Neural progenitor cell (in vitro differentiated cells): ENCODE measurements around the gene CUTC. TPM values are rescaled to one million over a fixed set of nuclear protein-coding genes. Genes with fewer than 3 reads are reported as not detected.
A peak's percentile ranks its signal among the peaks of the same experiment; 100 is the strongest.

Source experiments
- DNase-seq: peaks from one replicate; pipeline ENCODE4 v3.0.0-alpha.2; 2016; ENCODE audit warnings: low spot score
- H2AFZ ChIP-seq: fragments of 200-600 bp; sonication (generic); replicated peaks from 2 replicates; pipeline ENCODE4 v1.6.1; 2016; ENCODE audit warnings: antibody characterized with exemption
- H3F3A ChIP-seq: fragments of 200-600 bp; sonication (generic); 2 replicates; pipeline ENCODE4 v1.6.1; 2016; ENCODE audit warnings: antibody characterized with exemption, low read depth
- H3K27ac ChIP-seq: fragments of 200-600 bp; sonication (generic); 2 replicates; pipeline ENCODE4 v1.5.1; 2016; ENCODE audit warnings: mild to moderate bottlenecking
- H3K27me3 ChIP-seq: fragments of 200-600 bp; sonication (generic); 2 replicates; pipeline ENCODE4 v1.6.1; 2016; ENCODE audit warnings: mild to moderate bottlenecking, moderate library complexity
- H3K36me3 ChIP-seq: fragments of 200-600 bp; sonication (generic); 2 replicates; pipeline ENCODE4 v1.5.1; 2016
- H3K4me1 ChIP-seq: fragments of 200-600 bp; sonication (generic); 2 replicates; pipeline ENCODE4 v1.6.1; 2016; ENCODE audit warnings: mixed run types
- H3K4me2 ChIP-seq: fragments of 200-600 bp; sonication (generic); 2 replicates; pipeline ENCODE4 v1.6.1; 2016
- H3K4me3 ChIP-seq: fragments of 200-600 bp; sonication (generic); 2 replicates; pipeline ENCODE4 v1.5.1; 2016
- H3K79me2 ChIP-seq: fragments of 200-600 bp; sonication (generic); 2 replicates; pipeline ENCODE4 v1.6.1; 2016; ENCODE audit warnings: low read depth
- H3K9ac ChIP-seq: fragments of 200-600 bp; sonication (generic); 2 replicates; pipeline ENCODE4 v1.6.1; 2016
- H3K9me3 ChIP-seq: fragments of 200-600 bp; sonication (generic); 2 replicates; pipeline ENCODE4 v1.5.1; 2016; ENCODE audit warnings: low read depth
- H4K20me1 ChIP-seq: fragments of 200-600 bp; sonication (generic); 2 replicates; pipeline ENCODE4 v1.6.1; 2016; ENCODE audit warnings: low read depth
- H3K27ac Mint-ChIP-seq: 3 replicates; pipeline ENCODE4 v1.8.0; 2021; ENCODE audit warnings: mixed read lengths
- H3K27me3 Mint-ChIP-seq: 2 replicates; pipeline ENCODE4 v1.8.0; 2022; ENCODE audit warnings: low read depth, mild to moderate bottlenecking, inconsistent platforms, moderate library complexity, mixed read lengths; ENCODE audit not compliant: insufficient read depth
- H3K36me3 Mint-ChIP-seq: 3 replicates; pipeline ENCODE4 v1.8.0; 2021; ENCODE audit warnings: mixed read lengths
- H3K4me1 Mint-ChIP-seq: 3 replicates; pipeline ENCODE4 v1.8.0; 2021; ENCODE audit warnings: mixed read lengths
- H3K4me3 Mint-ChIP-seq: 3 replicates; pipeline ENCODE4 v1.8.0; 2021; ENCODE audit warnings: mild to moderate bottlenecking, moderate library complexity, mixed read lengths
- H3K9me3 Mint-ChIP-seq: 3 replicates; pipeline ENCODE4 v1.8.0; 2020; ENCODE audit warnings: mixed read lengths
- EZH2 ChIP-seq: fragments of 200-600 bp; sonication (generic); IDR thresholded peaks from 2 replicates; pipeline ENCODE4 v1.6.1; 2017; ENCODE audit warnings: antibody characterized with exemption, mild to moderate bottlenecking, moderate library complexity
- EZH2phosphoT487 ChIP-seq: fragments of 200-600 bp; sonication (generic); IDR thresholded peaks from 2 replicates; pipeline ENCODE4 v1.6.1; 2017; ENCODE audit warnings: antibody characterized with exemption
- total RNA-seq: library from RNA; depleted of rRNA; stranded (reverse); fragments of >200 nt; gene quantifications from 2 replicates; pipeline ENCODE4 v1.2.3, GENCODE V29; 2015; ENCODE audit warnings: low replicate concordance
- TF ChIP-seq, protein P1 (sequence below): fragments of 200-600 bp; sonication (generic); IDR thresholded peaks from 2 replicates; pipeline ENCODE4 v1.5.1; 2017; ENCODE audit warnings: antibody characterized with exemption, mild to moderate bottlenecking

Gene CUTC
- total RNA-seq, 1 donor from 2014 or later = 36.1 TPM

DNA sequence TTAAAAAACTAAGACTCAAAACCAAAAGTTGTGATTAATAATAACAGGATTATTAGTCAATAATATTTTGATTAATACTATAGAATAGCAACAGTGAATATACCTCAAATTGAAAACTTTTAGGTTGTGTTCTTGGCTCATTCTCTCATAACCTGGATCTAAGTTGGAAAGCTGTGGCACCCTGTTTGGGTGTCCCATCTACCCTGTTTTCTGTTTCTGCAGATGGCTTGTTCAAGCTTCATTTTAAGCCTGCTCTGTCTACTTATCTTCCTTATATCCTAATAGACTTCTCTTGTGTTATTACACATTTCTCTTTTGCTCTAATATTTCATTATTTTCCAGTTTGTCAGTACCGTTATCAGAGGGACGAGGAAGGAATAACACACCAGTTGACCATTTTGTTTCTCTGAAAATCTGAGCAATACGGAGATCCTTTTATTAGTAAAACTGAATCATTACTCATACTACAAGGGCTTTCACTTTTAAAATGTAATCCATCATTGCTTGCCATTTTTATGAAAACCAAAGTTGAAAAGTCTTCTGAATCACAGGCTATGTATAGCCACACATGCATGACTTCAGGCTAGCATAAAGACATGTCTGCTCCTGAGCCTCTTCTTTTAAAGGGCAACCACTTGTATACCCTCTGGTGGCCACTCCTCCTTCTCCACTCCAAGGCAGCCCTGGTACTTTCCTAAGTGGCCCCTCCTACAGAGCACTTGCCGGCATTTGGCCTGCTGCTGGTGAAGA lies 22.4 kb upstream of the CUTC start:
- peak; percentile 21 for DNase-seq
- no peak overlapping the region for H3K9ac ChIP-seq
- no peaks in the 10 kb centered on the region for H3K4me1 Mint-ChIP-seq
- H3K4me2 ChIP-seq = no peak overlapping the region
- H3F3A ChIP-seq = no peaks in the 10 kb centered on the region
- H3K9me3 Mint-ChIP-seq = no peaks in the 10 kb centered on the region
- H3K9me3 ChIP-seq = no peaks in the 10 kb centered on the region
- H3K79me2 ChIP-seq = no peaks in the 10 kb centered on the region
- H3K4me1 ChIP-seq = no peaks in the 10 kb centered on the region
- TF ChIP-seq, protein P1, sequence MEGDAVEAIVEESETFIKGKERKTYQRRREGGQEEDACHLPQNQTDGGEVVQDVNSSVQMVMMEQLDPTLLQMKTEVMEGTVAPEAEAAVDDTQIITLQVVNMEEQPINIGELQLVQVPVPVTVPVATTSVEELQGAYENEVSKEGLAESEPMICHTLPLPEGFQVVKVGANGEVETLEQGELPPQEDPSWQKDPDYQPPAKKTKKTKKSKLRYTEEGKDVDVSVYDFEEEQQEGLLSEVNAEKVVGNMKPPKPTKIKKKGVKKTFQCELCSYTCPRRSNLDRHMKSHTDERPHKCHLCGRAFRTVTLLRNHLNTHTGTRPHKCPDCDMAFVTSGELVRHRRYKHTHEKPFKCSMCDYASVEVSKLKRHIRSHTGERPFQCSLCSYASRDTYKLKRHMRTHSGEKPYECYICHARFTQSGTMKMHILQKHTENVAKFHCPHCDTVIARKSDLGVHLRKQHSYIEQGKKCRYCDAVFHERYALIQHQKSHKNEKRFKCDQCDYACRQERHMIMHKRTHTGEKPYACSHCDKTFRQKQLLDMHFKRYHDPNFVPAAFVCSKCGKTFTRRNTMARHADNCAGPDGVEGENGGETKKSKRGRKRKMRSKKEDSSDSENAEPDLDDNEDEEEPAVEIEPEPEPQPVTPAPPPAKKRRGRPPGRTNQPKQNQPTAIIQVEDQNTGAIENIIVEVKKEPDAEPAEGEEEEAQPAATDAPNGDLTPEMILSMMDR = no peak
- TF ChIP-seq EZH2phosphoT487 (no peak), EZH2 (no peak)
- no peaks in the 10 kb centered on the region for H3K36me3 ChIP-seq
- H3K4me3 Mint-ChIP-seq = no peak overlapping the region
- H2AFZ ChIP-seq = no peak overlapping the region
- no peak overlapping the region for H3K27ac Mint-ChIP-seq
- H3K36me3 Mint-ChIP-seq = peaks cover 10% of the 10 kb centered on the region
- no peak overlapping the region for H3K4me3 ChIP-seq
- no peak overlapping the region for H3K27ac ChIP-seq
- no peaks in the 10 kb centered on the region for H4K20me1 ChIP-seq
- H3K27me3 Mint-ChIP-seq = peaks cover 3% of the 10 kb centered on the region
- no peaks in the 10 kb centered on the region for H3K27me3 ChIP-seq

DNA sequence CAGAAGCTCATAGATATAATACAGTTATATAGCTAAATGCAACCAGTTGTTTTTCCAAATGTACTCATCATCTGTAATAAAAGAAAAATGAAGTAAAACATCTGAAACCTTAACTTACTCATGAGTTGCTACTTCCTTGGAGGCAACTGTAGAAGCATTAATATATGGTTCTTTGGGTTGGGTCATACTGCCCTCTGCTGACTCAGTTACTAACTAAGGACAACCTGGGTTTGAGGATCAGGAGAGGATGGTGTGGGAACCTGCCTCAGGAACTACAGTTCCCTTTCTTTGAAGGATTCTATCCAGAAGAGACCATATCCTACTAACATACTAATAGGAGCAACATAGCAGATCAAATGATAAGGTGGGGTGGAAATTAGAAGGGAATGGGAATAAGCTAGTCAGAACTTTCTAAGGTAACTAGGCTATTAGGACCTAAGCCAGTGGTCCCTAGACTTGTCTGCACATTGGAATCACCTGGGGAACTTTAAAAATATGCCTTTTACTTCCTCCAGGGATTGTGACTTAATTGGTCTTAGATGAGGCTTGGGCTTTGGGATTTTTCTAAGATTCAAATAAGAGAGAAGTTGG lies 20.8 kb upstream of the CUTC start:
- H3K9me3 ChIP-seq = no peaks in the 10 kb centered on the region
- Mint-ChIP-seq H3K4me1 (no peaks in the 10 kb centered on the region), H3K36me3 (peaks cover 9% of the 10 kb centered on the region), H3K27me3 (peaks cover 3% of the 10 kb centered on the region), H3K27ac (no peak overlapping the region), H3K9me3 (no peaks in the 10 kb centered on the region), H3K4me3 (no peak overlapping the region)
- H3K27ac ChIP-seq = no peak overlapping the region
- no peaks in the 10 kb centered on the region for H4K20me1 ChIP-seq
- no peaks in the 10 kb centered on the region for H3K79me2 ChIP-seq
- peak; percentile 52 for DNase-seq
- no peak overlapping the region for H3K9ac ChIP-seq
- H3K4me3 ChIP-seq = no peak overlapping the region
- H3K27me3 ChIP-seq = no peaks in the 10 kb centered on the region
- H2AFZ ChIP-seq = no peak overlapping the region
- no peaks in the 10 kb centered on the region for H3K4me1 ChIP-seq
- no peak for TF ChIP-seq EZH2phosphoT487
- TF ChIP-seq, protein P1 = peak; percentile 62
- H3F3A ChIP-seq = no peaks in the 10 kb centered on the region
- no peak overlapping the region for H3K4me2 ChIP-seq
- no peaks in the 10 kb centered on the region for H3K36me3 ChIP-seq

DNA sequence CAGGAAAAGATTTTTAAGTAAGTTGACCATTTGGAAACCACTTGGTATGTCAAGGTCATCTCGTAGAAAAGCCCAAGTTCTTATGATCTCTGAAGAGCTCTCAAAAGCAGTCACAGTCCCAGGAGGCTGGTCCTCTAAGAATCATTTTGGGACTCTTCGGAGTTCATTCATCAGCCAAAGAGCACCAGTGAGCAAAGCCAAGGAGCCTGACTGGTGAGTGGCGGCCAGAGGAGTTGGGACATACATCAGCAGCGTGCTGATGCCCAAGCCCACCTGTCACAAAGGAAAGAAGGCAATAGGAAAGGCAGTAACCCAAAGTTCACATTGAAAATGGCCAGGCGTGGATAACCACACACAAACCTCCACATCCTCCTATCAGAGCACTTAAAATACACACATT lies 17.6 kb upstream of the CUTC start:
- Histone ChIP-seq H2AFZ (no peak overlapping the region), H3K27me3 (no peaks in the 10 kb centered on the region), H3K4me1 (no peaks in the 10 kb centered on the region), H4K20me1 (no peaks in the 10 kb centered on the region), H3K4me3 (no peak overlapping the region), H3K9ac (no peak overlapping the region), H3K27ac (no peak overlapping the region), H3F3A (no peaks in the 10 kb centered on the region), H3K79me2 (no peaks in the 10 kb centered on the region), H3K4me2 (no peak overlapping the region), H3K36me3 (no peaks in the 10 kb centered on the region), H3K9me3 (no peaks in the 10 kb centered on the region)
- TF ChIP-seq, protein P1 = no peak
- TF ChIP-seq EZH2 (no peak), EZH2phosphoT487 (no peak)
- no peak overlapping the region for H3K27ac Mint-ChIP-seq
- H3K9me3 Mint-ChIP-seq = no peaks in the 10 kb centered on the region
- no peaks in the 10 kb centered on the region for H3K4me1 Mint-ChIP-seq
- no peak overlapping the region for H3K4me3 Mint-ChIP-seq
- no peak for DNase-seq
- peaks cover 24% of the 10 kb centered on the region for H3K36me3 Mint-ChIP-seq
- peaks cover 3% of the 10 kb centered on the region for H3K27me3 Mint-ChIP-seq
